PC-3 (cell line): ENCODE results near the gene CLRN1.

ENCODE experiments used
- CTCF ChIP-seq: fragments of 300-600 bp; sonication (generic); conservative IDR thresholded peaks from 2 replicates; pipeline ENCODE4 v1.5.1; 2017; ENCODE audit warnings: antibody characterized with exemption, low read depth, mild to moderate bottlenecking, low read length
- EZH2 ChIP-seq: fragments of 300-600 bp; sonication (generic); IDR thresholded peaks from one replicate; pipeline ENCODE4 v1.6.1; 2017; ENCODE audit warnings: antibody characterized with exemption, mild to moderate bottlenecking, low read length; ENCODE audit not compliant: unreplicated experiment
- EZH2phosphoT487 ChIP-seq: fragments of 300-600 bp; sonication (generic); IDR thresholded peaks from 2 replicates; pipeline ENCODE4 v1.6.1; 2018; ENCODE audit warnings: mild to moderate bottlenecking, antibody characterized with exemption, low read length, borderline replicate concordance

- no peak for TF ChIP-seq CTCF
- no peak for TF ChIP-seq EZH2
- no peak for TF ChIP-seq EZH2phosphoT487
Observed at GRCh38 chr3:150930839-150931238, 41.7 kb downstream of the CLRN1 start.
